H1 (cell line): ENCODE results near the gene SLC41A2. TPM values are rescaled to one million over a fixed set of nuclear protein-coding genes. Genes with fewer than 3 reads are reported as not detected.

Experiments
- CTCF ChIA-PET: fragments of 300-600 bp; sonication (Branson Sonifier 250); formaldehyde crosslinking; loops from one replicate; lab custom pipeline; 2021; ENCODE audit not compliant: partially characterized antibody; lab: Charles Lee
- POLR2A ChIA-PET: fragments of 300-600 bp; sonication (Branson Sonifier 250); formaldehyde crosslinking; loops from one replicate; lab custom pipeline; 2021; ENCODE audit warnings: inconsistent platforms; ENCODE audit not compliant: partially characterized antibody; lab: Charles Lee
- DNase-seq, 2 experiments: peaks; one replicate each; pipeline versions ENCODE4 v3.0.0 to v3.0.0-alpha.2; 2010 to 2022; ENCODE audit warnings: low spot score in 2 of 2, low read depth in 1 of 2, mixed read lengths in 1 of 2
- FAIRE-seq: peaks from 2 replicates; lab custom pipeline; 2011; peaks lifted over from hg19 to GRCh38; lab: Jason Lieb, UNC
- H2AFZ ChIP-seq: 2 replicates; pipeline ENCODE4 v1.8.1; 2012; ENCODE audit warnings: low read length, inconsistent platforms
- H2AK5ac ChIP-seq: 2 replicates; pipeline ENCODE4 v1.6.1; 2013; ENCODE audit warnings: low read depth, low read length
- H2BK120ac ChIP-seq: replicated peaks from 2 replicates; pipeline ENCODE3; 2013; ENCODE audit warnings: low read depth, low read length, inconsistent platforms
- H2BK12ac ChIP-seq: 2 replicates; pipeline ENCODE4 v1.6.1; 2013; ENCODE audit warnings: low read depth, low read length
- H2BK15ac ChIP-seq: 2 replicates; pipeline ENCODE4 v1.6.1; 2013; ENCODE audit warnings: low read length
- H2BK20ac ChIP-seq: 2 replicates; pipeline ENCODE4 v1.6.1; 2013; ENCODE audit warnings: low read length
- H2BK5ac ChIP-seq: 2 replicates; pipeline ENCODE4 v1.6.1; 2013; ENCODE audit warnings: low read depth, low read length
- H3K14ac ChIP-seq: 2 replicates; pipeline ENCODE4 v1.6.1; 2013; ENCODE audit warnings: inconsistent platforms; ENCODE audit not compliant: insufficient read length
- H3K18ac ChIP-seq: 2 replicates; pipeline ENCODE4 v1.6.1; 2013; ENCODE audit warnings: low read length; ENCODE audit errors: extremely low read depth
- H3K23ac ChIP-seq: 2 replicates; pipeline ENCODE4 v1.6.1; 2013; ENCODE audit warnings: inconsistent platforms; ENCODE audit not compliant: insufficient read length
- H3K23me2 ChIP-seq: 2 replicates; pipeline ENCODE4 v1.6.1; 2013; ENCODE audit warnings: low read depth, low read length
- H3K27ac ChIP-seq: 2 replicates; pipeline ENCODE4 v1.6.1; 2011; ENCODE audit warnings: low read depth, low read length, inconsistent platforms
- H3K27me3 ChIP-seq, 4 experiments: replicated peaks in 1 of 4; 1 replicate in 1 of 4; 2 replicates in 3 of 4; pipeline versions ENCODE4 v1.6.1 to v1.8.1; 2011 to 2013; ENCODE audit warnings: low read length in 3 of 4, mild to moderate bottlenecking in 3 of 4, inconsistent platforms in 2 of 4, mixed read lengths in 2 of 4, moderate library complexity in 1 of 4; ENCODE audit not compliant: control insufficient read depth in 3 of 4, insufficient read depth in 3 of 4; ENCODE audit errors: extremely low read depth in 1 of 4
- H3K36me3 ChIP-seq, 4 experiments: 2 replicates each; pipeline versions ENCODE4 v1.6.1 to v1.8.1; 2011 to 2013; ENCODE audit warnings: mild to moderate bottlenecking in 4 of 4, low read length in 3 of 4, moderate library complexity in 2 of 4, control low read depth in 1 of 4, inconsistent platforms in 1 of 4; ENCODE audit not compliant: insufficient read depth in 4 of 4, control insufficient read depth in 2 of 4
- H3K4ac ChIP-seq: replicated peaks from 2 replicates; pipeline ENCODE3; 2013; ENCODE audit warnings: low read length, low read depth, mixed read lengths, inconsistent platforms; ENCODE audit not compliant: insufficient read length
- H3K4me1 ChIP-seq, 4 experiments: replicated peaks in 1 of 4; 1 replicate in 1 of 4; 2 replicates in 3 of 4; pipeline versions ENCODE4 v1.6.1 to v1.8.1; 2011 to 2013; ENCODE audit warnings: low read length in 3 of 4, inconsistent platforms in 2 of 4, mixed read lengths in 1 of 4; ENCODE audit not compliant: insufficient read depth in 4 of 4, control insufficient read depth in 3 of 4
- H3K4me2 ChIP-seq, 2 experiments: 2 replicates each; pipeline versions ENCODE4 v1.6.1 to v1.8.1; 2011 to 2013; ENCODE audit warnings: low read depth in 2 of 2, low read length in 2 of 2, control low read depth in 1 of 2, inconsistent platforms in 1 of 2, mild to moderate bottlenecking in 1 of 2; ENCODE audit not compliant: insufficient read depth in 1 of 2
- H3K4me3 ChIP-seq, 4 experiments: fragments of 200-600, 300-600 bp in 1 of 4; sonication (generic), shearing (Covaris generic), sonication (Bioruptor Twin) in 1 of 4; 2 replicates each; pipeline versions ENCODE4 v1.5.1 to v1.8.1; 2011 to 2016; ENCODE audit warnings: low read length in 4 of 4, low read depth in 3 of 4, control low read depth in 2 of 4, inconsistent platforms in 2 of 4, mild to moderate bottlenecking in 2 of 4, mixed read lengths in 1 of 4, moderate library complexity in 1 of 4; ENCODE audit not compliant: insufficient read depth in 2 of 4; ENCODE audit errors: extremely low read depth in 1 of 4
- H3K56ac ChIP-seq: replicated peaks from 2 replicates; pipeline ENCODE3; 2013; ENCODE audit warnings: low read depth, mild to moderate bottlenecking, mixed read lengths, low read length, inconsistent platforms; ENCODE audit not compliant: insufficient read length
- H3K79me1 ChIP-seq: 2 replicates; pipeline ENCODE4 v1.6.1; 2013; ENCODE audit warnings: low read depth, low read length, control low read depth
- H3K79me2 ChIP-seq, 2 experiments: 2 replicates each; pipeline versions ENCODE4 v1.6.1 to v1.8.1; 2012 to 2013; ENCODE audit warnings: low read length in 2 of 2, mild to moderate bottlenecking in 2 of 2, inconsistent platforms in 1 of 2; ENCODE audit not compliant: insufficient read depth in 2 of 2, control insufficient read depth in 1 of 2
- H3K9ac ChIP-seq, 4 experiments: replicated peaks in 1 of 4; 1 replicate in 1 of 4; 2 replicates in 3 of 4; pipeline versions ENCODE4 v1.6.1 to v1.8.1; 2011 to 2013; ENCODE audit warnings: low read depth in 3 of 4, low read length in 3 of 4, control low read depth in 2 of 4, mild to moderate bottlenecking in 2 of 4, moderate library complexity in 2 of 4, inconsistent platforms in 1 of 4; ENCODE audit errors: extremely low read depth in 1 of 4
- H3K9me3 ChIP-seq, 2 experiments: 2 replicates each; pipeline versions ENCODE4 v1.6.1 to v1.8.1; 2012 to 2013; ENCODE audit warnings: mild to moderate bottlenecking in 2 of 2, moderate library complexity in 2 of 2, control low read depth in 1 of 2, inconsistent platforms in 1 of 2, low read depth in 1 of 2, low read length in 1 of 2, mixed read lengths in 1 of 2; ENCODE audit not compliant: insufficient read depth in 2 of 2
- H4K20me1 ChIP-seq, 2 experiments: replicated peaks in 1 of 2; 2 replicates each; pipeline versions ENCODE3 to v1.8.1; 2011 to 2013; ENCODE audit warnings: inconsistent platforms in 2 of 2, low read length in 2 of 2, mild to moderate bottlenecking in 1 of 2; ENCODE audit not compliant: insufficient read depth in 2 of 2, control insufficient read depth in 1 of 2
- H4K5ac ChIP-seq: 2 replicates; pipeline ENCODE4 v1.6.1; 2013; ENCODE audit warnings: low read length, low read depth, mixed read lengths, inconsistent platforms; ENCODE audit not compliant: insufficient read length
- H4K8ac ChIP-seq: 2 replicates; pipeline ENCODE4 v1.8.0; 2013; ENCODE audit warnings: mild to moderate bottlenecking, moderate library complexity, low read length, inconsistent platforms; ENCODE audit not compliant: insufficient read depth; ENCODE audit errors: extremely low read depth
- H4K91ac ChIP-seq: replicated peaks from 2 replicates; pipeline ENCODE3; 2013; ENCODE audit warnings: low read length, mixed read lengths, inconsistent platforms; ENCODE audit not compliant: insufficient read length
- ASH2L ChIP-seq: fragments of 200-600, 300-600 bp; sonication (generic); IDR thresholded peaks from one replicate; pipeline ENCODE4 v1.7.1; 2017; ENCODE audit warnings: low read length
- ATF3 ChIP-seq: IDR thresholded peaks from 2 replicates; pipeline ENCODE4 v1.6.1; 2011; ENCODE audit warnings: low read depth, mild to moderate bottlenecking, low read length; ENCODE audit not compliant: insufficient read depth
- CTBP2 ChIP-seq: IDR thresholded peaks from 2 replicates; pipeline ENCODE4 v1.7.0; 2011; ENCODE audit warnings: borderline replicate concordance, mild to moderate bottlenecking, moderate library complexity, mixed read lengths, low read length; ENCODE audit not compliant: insufficient read depth, insufficient read length
- EP300 ChIP-seq, 2 experiments: IDR thresholded peaks; 1 replicate in 1 of 2; 2 replicates in 1 of 2; pipeline ENCODE4 v1.6.1; 2011 to 2012; ENCODE audit warnings: low read depth in 2 of 2, low read length in 2 of 2, mild to moderate bottlenecking in 2 of 2, borderline replicate concordance in 1 of 2, inconsistent platforms in 1 of 2, moderate library complexity in 1 of 2
- FOSL1 ChIP-seq: IDR thresholded peaks from 2 replicates; pipeline ENCODE4 v1.6.1; 2011; ENCODE audit warnings: mild to moderate bottlenecking, low read depth, low read length, moderate library complexity; ENCODE audit not compliant: insufficient read depth
- HDAC2 ChIP-seq, 2 experiments: fragments of 300-600 bp in 1 of 2; sonication (generic) in 1 of 2; IDR thresholded peaks; 2 replicates each; pipeline ENCODE4 v1.6.1; 2011 to 2012; ENCODE audit warnings: low read depth in 2 of 2, low read length in 2 of 2, mild to moderate bottlenecking in 2 of 2, moderate library complexity in 2 of 2, borderline replicate concordance in 1 of 2, inconsistent platforms in 1 of 2
- JUN ChIP-seq: IDR thresholded peaks from 2 replicates; pipeline ENCODE4 v1.6.1; 2011; ENCODE audit warnings: low read depth, mild to moderate bottlenecking, improper control_type of control experiment, low read length
- MAFK ChIP-seq: IDR thresholded peaks from 2 replicates; pipeline ENCODE4 v1.6.1; 2012; ENCODE audit warnings: low read depth, mild to moderate bottlenecking, improper control_type of control experiment, low read length
- NANOG ChIP-seq: IDR thresholded peaks from 2 replicates; pipeline ENCODE4 v1.6.1; 2011; ENCODE audit warnings: low read length, low read depth, mild to moderate bottlenecking, inconsistent platforms; ENCODE audit not compliant: insufficient read depth, poor library complexity, severe bottlenecking
- POLR2AphosphoS5 ChIP-seq: IDR thresholded peaks from 2 replicates; pipeline ENCODE4 v1.6.1; 2011; ENCODE audit warnings: low read depth, low read length
- POU5F1 ChIP-seq: IDR thresholded peaks from 2 replicates; pipeline ENCODE4 v1.6.1; 2011; ENCODE audit warnings: low read depth, mild to moderate bottlenecking, low read length, moderate library complexity
- SIRT6 ChIP-seq: IDR thresholded peaks from one replicate; pipeline ENCODE4 v1.7.1; 2012; ENCODE audit warnings: low read length, inconsistent platforms
- SIX5 ChIP-seq: IDR thresholded peaks from 2 replicates; pipeline ENCODE4 v1.6.1; 2011; ENCODE audit warnings: mild to moderate bottlenecking, low read depth, low read length
- SRF ChIP-seq: IDR thresholded peaks from 2 replicates; pipeline ENCODE4 v1.6.1; 2011; ENCODE audit warnings: mild to moderate bottlenecking, low read depth, low read length, moderate library complexity
- whole genome bisulfite sequencing, 2 experiments: shearing (Covaris generic) in 1 of 2; methylation state at CpG; one replicate each; pipeline versions ENCODE4 v1.1.6 to v1.1.7; 2013 to 2015; ENCODE audit warnings: low lambda C conversion rate in 2 of 2, mixed read lengths in 2 of 2, inconsistent platforms in 1 of 2, low coverage in 1 of 2, missing lambda C conversion rate in 1 of 2; ENCODE audit not compliant: insufficient replicate concordance in 2 of 2, insufficient coverage in 1 of 2, insufficient read length in 1 of 2; ENCODE audit errors: extremely low coverage in 1 of 2, missing lambda C conversion rate in 1 of 2; 5-methylcytosine and 5-hydroxymethylcytosine counted together
- polyA plus RNA-seq, 7 experiments: library from polyadenylated mRNA; depleted of rRNA in 3 of 7; stranded (reverse) in 5 of 7; unstranded in 2 of 7; fragments of >200 nt in 5 of 7; fragments of 200-250 nt in 2 of 7; gene quantifications; 1 replicate in 5 of 7; 2 replicates in 1 of 7; 4 replicates in 1 of 7; pipeline versions ENCODE4 v1.2.1 to v1.2.3, GENCODE V29; 2011 to 2013; ENCODE audit warnings: missing spikeins in 2 of 7, mixed read lengths in 2 of 7
- total RNA-seq: library from RNA; stranded (reverse); fragmentation: NEBNext Ultra II Directional; extraction: Animal tissue kit (Norgen Biotek cat#: 25700); gene quantifications from 2 replicates; pipeline ENCODE4 v1.2.1, GENCODE V29; 2021

Gene SLC41A2
- total and polyA plus RNA-seq, 2 of the 8 experiments (the other 6 are each of a cell fraction or from before 2014, with no cell fraction given) = 0.79 to 3.0 TPM

- Histone ChIP-seq H3K23me2 (no peaks in the 10 kb centered on the region), H3K56ac (no peak overlapping the region), H3K4ac (no peak overlapping the region), H2BK120ac (no peak overlapping the region), H3K4me3 (no peak overlapping the region), H2BK5ac (no peak overlapping the region), H3K14ac (no peak overlapping the region), H2AK5ac (no peak overlapping the region), H2BK20ac (no peak overlapping the region), H3K4me2 (no peak overlapping the region), H2AFZ (no peak overlapping the region), H3K9me3 (no peaks in the 10 kb centered on the region), H3K27me3 (no peaks in the 10 kb centered on the region), H3K4me1 (no peaks in the 10 kb centered on the region), H3K9ac (no peak overlapping the region), H3K27ac (no peak overlapping the region), H3K18ac (no peak overlapping the region), H2BK12ac (no peak overlapping the region), H3K23ac (no peak overlapping the region), H3K36me3 (no peaks in the 10 kb centered on the region), H3K79me1 (no peaks in the 10 kb centered on the region), H4K8ac (no peak overlapping the region), H4K5ac (no peak overlapping the region), H3K79me2 (no peaks in the 10 kb centered on the region), H4K91ac (no peak overlapping the region), H4K20me1 (no peaks in the 10 kb centered on the region), H2BK15ac (no peak overlapping the region)
- ChIA-PET CTCF (no interaction called here), POLR2A (no interaction called here)
- FAIRE-seq (no peak), DNase-seq (no peak)
- 86% methylated on average over 5 of the region's 5 CpGs; no CpG with 5 or more reads in 1 of the 2 experiments for WGBS, 2 experiments
- TF ChIP-seq ATF3 (no peak), NANOG (no peak), SIRT6 (no peak), ASH2L (no peak), MAFK (no peak), HDAC2 (IDR thresholded peaks at IDR 0.05; ENCODE audit: borderline replicate concordance in 1 of 2, low read depth in 2 of 2, low read length in 2 of 2) (no peak), CTBP2 (no peak), FOSL1 (no peak), POLR2AphosphoS5 (no peak), JUN (no peak), SIX5 (no peak), SRF (no peak), POU5F1 (no peak), EP300 (IDR thresholded peaks at IDR 0.05; ENCODE audit: borderline replicate concordance in 1 of 2, low read depth in 2 of 2, low read length in 2 of 2) (no peak)
Observed at GRCh38 chr12:104973250-104973649, 15.2 kb upstream of the SLC41A2 start.
